GM21367 (cell line): ENCODE measurements around the gene BDNF.

Source experiments
- ATAC-seq: cut with Tn5 transposase; IDR thresholded peaks from one replicate; pipeline ENCODE4 v1.9.1; 2021; ENCODE audit not compliant: unreplicated experiment

The BDNF gene

DNA sequence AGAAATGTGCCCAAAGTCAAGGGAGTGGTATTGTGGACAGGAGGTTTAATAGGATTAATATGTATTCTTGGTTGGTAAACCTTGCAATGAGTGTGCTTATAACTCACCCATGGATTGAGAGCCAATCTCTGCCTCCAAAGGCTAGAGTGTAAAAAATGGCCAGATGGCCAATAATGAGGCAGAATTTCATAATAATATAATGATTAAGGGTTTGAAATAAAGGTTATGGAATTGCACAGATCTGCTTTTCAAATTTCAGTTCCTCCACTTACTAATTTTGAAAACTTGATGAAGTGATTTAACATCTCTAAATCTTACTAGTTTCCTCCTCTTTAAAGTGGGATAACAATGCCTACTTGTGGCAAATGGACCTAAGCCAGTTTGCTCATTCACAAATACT lies 94.8 kb downstream of the BDNF start:
- ATAC-seq, result no peak
